PC-3 (cell line): ENCODE results near the gene GIMAP4. TPM values are rescaled to one million over a fixed set of nuclear protein-coding genes. Genes with fewer than 3 reads are reported as not detected.

ENCODE experiments used
- ATAC-seq: fragments of 200-7000 bp; cut with Tn5 transposase; 2 replicates; pipeline ENCODE4 v1.9.1; 2020; ENCODE audit warnings: mild to moderate bottlenecking, moderate library complexity
- BruUV-seq: library from RNA; stranded (reverse); fragments of 400-500 nt; replicated peaks from 2 replicates; lab custom pipeline; 2021; lab: Mats Ljungman, UMichigan
- CTCF ChIA-PET: fragments of 300-600 bp; sonication (Branson Sonifier 250); formaldehyde crosslinking; loops from one replicate; lab custom pipeline; 2022; ENCODE audit warnings: antibody characterized with exemption; lab: Charles Lee
- POLR2A ChIA-PET: fragments of 300-600 bp; sonication (Branson Sonifier 250); formaldehyde crosslinking; loops from one replicate; lab custom pipeline; 2022; ENCODE audit warnings: antibody characterized with exemption; ENCODE audit not compliant: unreplicated experiment; lab: Charles Lee
- DNase-seq: peaks from one replicate; pipeline ENCODE4 v3.0.0-alpha.2; 2015
- H2AFZ ChIP-seq: fragments of 300-600 bp; sonication (generic); 2 replicates; pipeline ENCODE4 v1.6.0; 2016; ENCODE audit warnings: antibody characterized with exemption, low read length
- H3F3A ChIP-seq: fragments of 300-600 bp; sonication (generic); one replicate; pipeline ENCODE4 v1.6.0; 2017; ENCODE audit warnings: antibody characterized with exemption, low read length, control low read depth, mild to moderate bottlenecking; ENCODE audit not compliant: unreplicated experiment
- H3K27ac ChIP-seq: fragments of 300-600 bp; sonication (generic); 2 replicates; pipeline ENCODE4 v1.5.1; 2016; ENCODE audit warnings: mild to moderate bottlenecking, low read length
- H3K27me3 ChIP-seq: fragments of 300-600 bp; sonication (generic); 2 replicates; pipeline ENCODE4 v1.6.1; 2016; ENCODE audit warnings: low read length, mixed read lengths
- H3K36me3 ChIP-seq: fragments of 300-600 bp; sonication (generic); 2 replicates; pipeline ENCODE4 v1.6.1; 2016; ENCODE audit warnings: low read depth, mixed run types, low read length, mixed read lengths
- H3K4me1 ChIP-seq: fragments of 300-600 bp; sonication (generic); 2 replicates; pipeline ENCODE4 v1.5.1; 2016; ENCODE audit warnings: low read length; ENCODE audit not compliant: insufficient read depth
- H3K4me2 ChIP-seq: fragments of 300-600 bp; sonication (generic); 2 replicates; pipeline ENCODE4 v1.6.0; 2016; ENCODE audit warnings: low read length
- H3K4me3 ChIP-seq: fragments of 300-600 bp; sonication (generic); 2 replicates; pipeline ENCODE4 v1.5.1; 2016; ENCODE audit warnings: mild to moderate bottlenecking, low read length, mixed read lengths
- H3K79me2 ChIP-seq: fragments of 300-600 bp; sonication (generic); 2 replicates; pipeline ENCODE4 v1.6.1; 2017; ENCODE audit warnings: low read length, mixed read lengths
- H3K9ac ChIP-seq: fragments of 300-600 bp; sonication (generic); 2 replicates; pipeline ENCODE4 v1.6.0; 2016; ENCODE audit warnings: mild to moderate bottlenecking, low read length
- H3K9me2 ChIP-seq: fragments of 300-600 bp; sonication (generic); replicated peaks from 2 replicates; pipeline ENCODE4 v1.6.1; 2016; ENCODE audit warnings: mixed run types, low read length, mixed read lengths
- H3K9me3 ChIP-seq: fragments of 300-600 bp; sonication (generic); 2 replicates; pipeline ENCODE4 v1.6.1; 2016; ENCODE audit warnings: low read length, mixed read lengths
- H4K20me1 ChIP-seq: fragments of 300-600 bp; sonication (generic); 2 replicates; pipeline ENCODE4 v1.6.1; 2016; ENCODE audit warnings: low read length, mixed read lengths
- CTCF ChIP-seq: fragments of 300-600 bp; sonication (generic); conservative IDR thresholded peaks from 2 replicates; pipeline ENCODE4 v1.5.1; 2017; ENCODE audit warnings: antibody characterized with exemption, low read depth, mild to moderate bottlenecking, low read length
- EZH2 ChIP-seq: fragments of 300-600 bp; sonication (generic); IDR thresholded peaks from one replicate; pipeline ENCODE4 v1.6.1; 2017; ENCODE audit warnings: antibody characterized with exemption, mild to moderate bottlenecking, low read length; ENCODE audit not compliant: unreplicated experiment
- EZH2phosphoT487 ChIP-seq: fragments of 300-600 bp; sonication (generic); IDR thresholded peaks from 2 replicates; pipeline ENCODE4 v1.6.1; 2018; ENCODE audit warnings: mild to moderate bottlenecking, antibody characterized with exemption, low read length, borderline replicate concordance
- intact Hi-C: fragments of 100-400 bp; cut with micrococcal nuclease; formaldehyde crosslinking; loops from 2 replicates; pipeline ENCODE4 v1.9.0; 2023
- total RNA-seq: library from RNA; depleted of rRNA; stranded (reverse); fragments of >200 nt; gene quantifications from 2 replicates; pipeline ENCODE4 v1.2.3, GENCODE V29; 2014

The GIMAP4 gene
- total RNA-seq, 1 experiment from 2014 or later = not detected

GRCh38 chr7:150586785-150587152 lies 19.6 kb downstream of the GIMAP4 start:
- H3F3A ChIP-seq = no peaks in the 10 kb centered on the region
- H2AFZ ChIP-seq = no peak overlapping the region
- ChIA-PET POLR2A (no interaction called here), CTCF (no interaction called here)
- H3K9me2 ChIP-seq = no peaks in the 10 kb centered on the region
- no peaks in the 10 kb centered on the region for H3K79me2 ChIP-seq
- no peaks in the 10 kb centered on the region for H3K9me3 ChIP-seq
- H3K9ac ChIP-seq = no peak overlapping the region
- H4K20me1 ChIP-seq = no peaks in the 10 kb centered on the region
- H3K36me3 ChIP-seq = no peaks in the 10 kb centered on the region
- DNase-seq (no peak), ATAC-seq (no peak)
- no peak overlapping the region for H3K4me2 ChIP-seq
- no peaks in the 10 kb centered on the region for H3K4me1 ChIP-seq
- no peak for TF ChIP-seq EZH2phosphoT487
- no peak for TF ChIP-seq EZH2
- TF ChIP-seq CTCF = no peak
- intact Hi-C loops = no loop called here
- no peak overlapping the region for H3K4me3 ChIP-seq
- H3K27me3 ChIP-seq = peaks cover 37% of the 10 kb centered on the region; the same call in 1 of the 2 replicates
- no peak overlapping the region for H3K27ac ChIP-seq
- BruUV-seq = no TSS peak

GRCh38 chr7:150587551-150587950 lies 20.4 kb downstream of the GIMAP4 start:
- H3K9ac ChIP-seq = no peak overlapping the region
- H3K4me1 ChIP-seq = no peaks in the 10 kb centered on the region
- no peaks in the 10 kb centered on the region for H4K20me1 ChIP-seq
- H3K36me3 ChIP-seq = no peaks in the 10 kb centered on the region
- no TSS peak for BruUV-seq
- CTCF ChIA-PET = no interaction called here
- ATAC-seq (no peak), DNase-seq (no peak)
- H3K9me3 ChIP-seq = no peaks in the 10 kb centered on the region
- no peak overlapping the region for H3K4me3 ChIP-seq
- H3K79me2 ChIP-seq = no peaks in the 10 kb centered on the region
- POLR2A ChIA-PET = no interaction called here
- no peak overlapping the region for H2AFZ ChIP-seq
- H3K9me2 ChIP-seq = no peaks in the 10 kb centered on the region
- H3K4me2 ChIP-seq = no peak overlapping the region
- no peak overlapping the region for H3K27ac ChIP-seq
- intact Hi-C loops = no loop called here
- TF ChIP-seq EZH2 (no peak), EZH2phosphoT487 (no peak), CTCF (no peak)
- peaks cover 32% of the 10 kb centered on the region; the same call in 1 of the 2 replicates for H3K27me3 ChIP-seq
- no peaks in the 10 kb centered on the region for H3F3A ChIP-seq

GRCh38 chr7:150594805-150595204 lies 27.6 kb downstream of the GIMAP4 start:
- H3K79me2 ChIP-seq = no peaks in the 10 kb centered on the region
- POLR2A ChIA-PET = no interaction called here

More at GRCh38 chr7:150594805-150595204, 27.6 kb downstream of the GIMAP4 start:
- Histone ChIP-seq H3K27me3 (peaks cover 15% of the 10 kb centered on the region), H4K20me1 (no peaks in the 10 kb centered on the region), H3K27ac (no peak overlapping the region), H3K9me3 (no peaks in the 10 kb centered on the region), H2AFZ (no peak overlapping the region), H3K36me3 (no peaks in the 10 kb centered on the region), H3F3A (no peaks in the 10 kb centered on the region), H3K9ac (no peak overlapping the region), H3K4me2 (no peak overlapping the region), H3K4me3 (no peak overlapping the region), H3K9me2 (no peaks in the 10 kb centered on the region), H3K4me1 (no peaks in the 10 kb centered on the region)
- DNase-seq = no peak
- BruUV-seq = no TSS peak
- intact Hi-C loops = no loop called here
- CTCF ChIA-PET = no interaction called here
- TF ChIP-seq EZH2phosphoT487 (no peak), EZH2 (no peak), CTCF (no peak)
- ATAC-seq = no peak
